ENCODE data around the gene PGLYRP4.

DNA sequence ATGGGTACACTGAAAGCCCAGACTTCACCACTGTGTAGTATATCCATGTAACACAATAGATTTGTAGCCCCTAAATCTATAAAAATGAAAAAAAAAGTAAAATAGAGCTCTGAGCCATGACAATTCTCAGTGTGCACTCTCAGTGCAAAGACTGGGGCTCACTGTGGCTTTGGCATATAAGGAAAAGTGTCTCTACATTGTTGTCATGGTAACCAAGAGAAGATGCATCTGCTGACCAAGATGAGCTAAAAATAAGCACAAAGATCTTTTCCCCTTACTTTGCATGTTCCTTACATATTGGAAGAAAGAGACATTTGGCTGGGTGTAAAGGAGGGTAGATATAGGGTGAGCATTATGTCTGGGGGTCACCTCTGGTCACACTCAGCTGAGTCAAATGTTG, 12.0 kb downstream of the PGLYRP4 start:
- TF ChIP-seq, protein P1, sequence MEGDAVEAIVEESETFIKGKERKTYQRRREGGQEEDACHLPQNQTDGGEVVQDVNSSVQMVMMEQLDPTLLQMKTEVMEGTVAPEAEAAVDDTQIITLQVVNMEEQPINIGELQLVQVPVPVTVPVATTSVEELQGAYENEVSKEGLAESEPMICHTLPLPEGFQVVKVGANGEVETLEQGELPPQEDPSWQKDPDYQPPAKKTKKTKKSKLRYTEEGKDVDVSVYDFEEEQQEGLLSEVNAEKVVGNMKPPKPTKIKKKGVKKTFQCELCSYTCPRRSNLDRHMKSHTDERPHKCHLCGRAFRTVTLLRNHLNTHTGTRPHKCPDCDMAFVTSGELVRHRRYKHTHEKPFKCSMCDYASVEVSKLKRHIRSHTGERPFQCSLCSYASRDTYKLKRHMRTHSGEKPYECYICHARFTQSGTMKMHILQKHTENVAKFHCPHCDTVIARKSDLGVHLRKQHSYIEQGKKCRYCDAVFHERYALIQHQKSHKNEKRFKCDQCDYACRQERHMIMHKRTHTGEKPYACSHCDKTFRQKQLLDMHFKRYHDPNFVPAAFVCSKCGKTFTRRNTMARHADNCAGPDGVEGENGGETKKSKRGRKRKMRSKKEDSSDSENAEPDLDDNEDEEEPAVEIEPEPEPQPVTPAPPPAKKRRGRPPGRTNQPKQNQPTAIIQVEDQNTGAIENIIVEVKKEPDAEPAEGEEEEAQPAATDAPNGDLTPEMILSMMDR (IDR thresholded peaks at IDR 0.05), result no peak
- TF ChIP-seq POLR2A (IDR thresholded peaks at IDR 0.05), result no peak

Measured in right lobe of liver (tissue), 4 donors.